ENCODE results near the gene FAM240A.
A peak's percentile ranks its signal among the peaks of the same experiment; 100 is the strongest.

Gene FAM240A

DNA sequence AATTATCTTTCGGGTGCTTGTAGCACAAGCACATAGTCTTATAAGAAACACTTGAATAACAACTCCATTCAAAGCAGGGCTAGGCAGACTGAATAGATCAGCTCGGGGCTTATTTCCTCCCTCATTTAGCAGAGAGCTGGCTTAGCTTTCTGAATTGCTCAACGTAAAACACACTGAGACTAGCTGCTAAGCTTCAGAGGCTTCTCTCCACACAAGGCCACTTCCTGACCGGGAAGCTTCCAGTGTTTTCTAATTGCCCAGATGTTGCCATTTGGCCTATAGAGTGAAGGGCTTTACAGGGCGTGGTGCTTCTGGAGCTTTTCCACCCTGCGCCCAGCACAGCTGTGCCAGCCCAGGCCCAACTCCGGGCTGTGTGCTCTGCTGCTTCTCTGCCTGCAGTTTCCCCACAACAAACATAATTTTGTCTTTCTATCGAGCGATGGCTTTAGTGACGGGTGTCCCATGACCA, 16.6 kb downstream of the FAM240A start:
- DNase-seq, result no peak

- peak; percentile 27 for DNase-seq
These were observed 17.5 kb downstream of the FAM240A start for GRCh38 chr3:46629551-46630517.

- no peak for DNase-seq
These were observed 20.5 kb downstream of the FAM240A start for GRCh38 chr3:46632792-46633191.

DNA sequence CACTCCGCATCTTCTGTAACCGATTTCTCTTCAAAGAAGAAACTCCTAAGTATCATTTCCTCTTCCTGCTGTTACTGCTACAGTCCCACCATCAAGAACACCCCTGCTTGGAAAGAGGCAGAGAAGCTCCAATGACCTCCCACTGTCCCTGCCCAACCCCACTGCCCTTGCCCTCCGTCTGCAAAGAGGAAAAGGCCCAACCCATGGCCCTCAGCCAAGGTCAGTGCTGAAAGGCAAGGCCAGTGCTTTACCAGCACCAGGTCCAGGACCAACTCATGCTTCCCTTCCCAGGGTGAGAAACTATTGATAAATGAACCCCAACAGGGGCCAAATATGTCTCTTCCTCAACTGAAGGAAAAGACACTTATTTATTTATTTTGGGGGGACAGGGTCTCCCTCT, 22.5 kb downstream of the FAM240A start:
- DNase-seq, result no peak

- DNase-seq, result no peak
These were observed 26.9 kb downstream of the FAM240A start for GRCh38 chr3:46639221-46639620.

- no peak for DNase-seq
These were observed 28.6 kb downstream of the FAM240A start for GRCh38 chr3:46640927-46641326.

- no peak for DNase-seq
These were observed 30.6 kb downstream of the FAM240A start for GRCh38 chr3:46642971-46643370.

- no peak for DNase-seq
These were observed 31.4 kb downstream of the FAM240A start for GRCh38 chr3:46643701-46644100.

GRCh38 chr3:46646700-46647099, 34.4 kb downstream of the FAM240A start:
- DNase-seq, result no peak

GRCh38 chr3:46648096-46648495, 35.8 kb downstream of the FAM240A start:
- no peak for DNase-seq

- DNase-seq, result no peak
These were observed 37.1 kb downstream of the FAM240A start for GRCh38 chr3:46649436-46649835.

DNA sequence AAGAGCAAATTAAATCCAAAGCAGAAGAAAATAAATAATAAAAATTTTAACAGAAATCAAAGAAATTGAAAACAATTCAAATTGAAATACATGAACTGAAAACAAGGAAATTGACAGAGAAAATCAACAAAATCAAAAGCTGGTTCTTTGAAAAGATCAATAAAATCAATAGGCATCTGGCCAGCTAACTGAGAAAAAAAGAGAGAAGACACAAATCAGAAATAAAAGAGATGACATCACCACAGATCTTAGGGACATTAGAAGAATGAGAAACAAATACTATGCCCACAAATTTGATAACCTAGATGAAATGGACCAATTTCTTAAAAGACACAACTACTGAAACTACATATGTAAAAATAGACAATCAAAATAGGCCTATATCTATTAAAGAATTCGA, 38.8 kb downstream of the FAM240A start:
- DNase-seq, result no peak

DNA sequence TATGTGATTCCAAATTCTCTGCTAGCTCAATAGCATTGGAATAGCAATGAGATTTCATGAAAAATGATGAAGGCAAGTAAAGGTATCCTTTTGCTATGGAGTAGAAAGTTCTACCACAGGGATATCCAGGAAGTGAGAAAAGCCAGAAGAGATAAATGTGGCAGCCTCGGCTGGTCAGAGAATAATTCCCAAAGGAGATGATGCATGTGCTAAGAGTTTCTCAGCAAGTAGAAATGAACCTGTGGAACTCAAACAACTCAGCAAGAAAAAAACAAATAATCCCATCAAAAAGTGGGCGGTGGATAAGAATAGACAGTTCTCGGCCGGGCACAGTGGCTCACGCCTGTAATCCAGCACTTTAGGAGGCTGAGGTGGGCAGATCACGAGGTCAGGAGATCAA, 42.9 kb downstream of the FAM240A start:
- DNase-seq, result no peak

- peak; percentile 39 for DNase-seq
These were observed 44.6 kb downstream of the FAM240A start for GRCh38 chr3:46656778-46657556.

DNA sequence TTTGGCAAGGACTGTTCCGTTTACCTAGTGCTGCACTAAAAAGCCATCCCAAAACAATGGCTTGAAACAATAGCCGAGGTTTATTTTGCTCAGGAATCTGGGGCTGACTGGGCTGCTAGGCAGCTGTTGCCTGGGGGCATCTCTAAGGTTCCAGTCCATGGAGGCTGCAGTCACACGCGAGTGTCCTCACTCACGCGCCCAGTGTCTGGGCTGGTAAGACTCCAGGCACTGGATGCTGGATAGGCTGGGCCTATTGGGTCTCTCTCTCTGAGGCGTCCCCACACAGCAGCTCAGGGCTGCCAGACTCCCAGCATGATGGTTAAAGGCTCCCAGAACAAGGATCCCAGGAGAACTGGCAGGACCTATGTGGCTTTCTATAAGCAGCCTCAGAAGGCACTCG, 47.0 kb downstream of the FAM240A start:
- no peak for DNase-seq

- DNase-seq, result no peak
These were observed 47.7 kb downstream of the FAM240A start for GRCh38 chr3:46660003-46660402.

GRCh38 chr3:46660543-46661523, 48.5 kb downstream of the FAM240A start:
- no peak for DNase-seq

DNA sequence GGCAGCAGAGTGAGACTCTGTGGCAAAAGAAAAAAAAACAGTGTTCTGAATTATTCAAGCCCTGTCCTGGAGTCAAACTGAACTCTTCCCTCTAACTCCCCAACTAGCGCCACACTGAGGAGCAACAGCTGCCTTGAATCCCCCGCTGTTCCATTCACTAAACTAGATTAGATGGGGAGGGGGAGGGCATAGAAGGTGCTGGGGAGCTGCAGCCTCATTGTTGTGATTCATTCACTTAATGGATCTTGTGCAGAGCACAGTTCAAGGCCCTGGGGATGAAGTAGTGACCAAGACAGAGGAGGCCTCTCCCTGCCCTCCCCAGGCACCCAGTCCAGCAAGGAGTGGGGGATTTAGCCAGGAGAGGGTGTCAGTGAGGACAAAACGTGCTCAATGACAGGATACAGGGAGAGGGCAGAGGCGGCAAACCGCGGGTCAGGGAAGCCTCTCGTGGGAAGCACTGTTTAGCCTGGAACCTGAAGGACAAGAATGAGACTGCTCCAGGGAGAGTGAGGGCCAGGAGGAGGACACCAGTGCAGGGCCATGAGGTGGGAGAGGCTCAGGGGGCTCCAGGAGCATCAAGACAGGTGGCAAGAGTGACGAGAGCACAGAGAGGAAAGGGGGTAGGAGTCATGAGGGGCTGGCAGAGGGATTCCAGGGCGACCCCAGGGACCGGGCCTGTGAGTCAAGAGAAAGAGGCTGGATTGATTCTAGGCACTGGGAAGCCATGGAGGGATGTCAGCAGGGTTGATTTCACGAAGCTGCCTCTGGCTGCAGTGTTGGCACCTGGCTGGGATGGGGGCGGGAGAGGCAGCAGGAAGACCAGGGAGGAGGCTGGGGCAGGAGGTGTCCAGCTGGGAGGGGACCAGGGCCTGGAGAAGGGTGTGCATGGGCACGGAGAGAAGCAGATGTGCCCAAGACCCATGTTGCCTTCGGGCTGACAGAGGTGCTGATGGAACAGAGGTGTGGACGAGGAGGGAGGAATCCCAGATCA, 49.7 kb downstream of the FAM240A start:
- no peak for DNase-seq

GRCh38 chr3:46662771-46663551, 50.6 kb downstream of the FAM240A start:
- DNase-seq, result no peak

DNA sequence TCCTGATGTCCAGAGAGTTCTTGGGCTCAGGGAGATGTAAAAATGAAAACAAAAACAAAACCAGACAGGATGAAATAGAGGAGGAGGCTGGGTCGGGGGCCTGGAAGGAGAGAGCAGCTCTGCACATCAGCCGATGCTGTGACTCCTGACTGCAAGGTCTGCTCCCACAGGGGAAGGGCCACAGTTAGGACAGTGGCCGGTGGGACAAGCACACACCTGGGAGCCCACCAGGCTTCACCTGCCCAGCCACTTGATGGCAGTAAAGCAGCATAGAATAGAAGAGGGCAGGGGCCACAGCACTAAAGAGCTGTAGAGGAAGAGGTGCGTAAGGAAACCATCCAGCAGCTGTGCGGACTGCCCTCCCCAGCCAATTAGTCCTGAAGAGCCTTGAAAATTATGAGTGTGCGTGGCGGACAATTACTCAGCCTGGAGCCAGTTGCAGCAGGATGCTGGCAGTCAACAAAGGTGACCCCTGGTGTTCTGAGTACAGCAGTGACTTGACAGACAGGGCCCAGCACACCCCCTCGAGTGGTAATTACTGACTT, 51.3 kb downstream of the FAM240A start:
- DNase-seq, result peak; percentile 56

All from NCI-H510A treated with DMSO at 0.1 percent for 48 hours (cell line).